GM12878 (cell line): ENCODE results near the gene TFF1. TPM values are rescaled to one million over a fixed set of nuclear protein-coding genes. Genes with fewer than 3 reads are reported as not detected.

ENCODE experiments used
- ATAC-seq: fragments of 200-7000 bp; cut with Tn5 transposase; 3 replicates; pipeline ENCODE4 v1.9.1; 2020; ENCODE audit warnings: mild to moderate bottlenecking, moderate library complexity
- BruUV-seq: library from RNA; stranded (reverse); fragments of 400-500 nt; replicated peaks from 2 replicates; lab custom pipeline; 2021; lab: Mats Ljungman, UMichigan
- CTCF ChIA-PET: fragments of 300-600 bp; sonication (Branson Sonifier 250); formaldehyde crosslinking; extraction: SDS; loops from one replicate; lab custom pipeline; 2021; ENCODE audit warnings: inconsistent platforms; lab: Yijun Ruan, JAX
- POLR2A ChIA-PET: fragments of 350-600 bp; formaldehyde crosslinking; extraction: SDS; loops from one replicate; lab custom pipeline; 2021; ENCODE audit warnings: inconsistent platforms; lab: Charles Lee
- RAD21 ChIA-PET: fragments of 300-600 bp; sonication (Branson Sonifier 250); formaldehyde crosslinking; loops from one replicate; lab custom pipeline; 2023; ENCODE audit warnings: antibody characterized with exemption; ENCODE audit not compliant: unreplicated experiment; lab: Charles Lee
- SMC1A ChIA-PET: fragments of 300-600 bp; sonication (Branson Sonifier 250); formaldehyde crosslinking; loops from one replicate; lab custom pipeline; 2023; ENCODE audit not compliant: unreplicated experiment, uncharacterized antibody; lab: Charles Lee
- DNase-seq: peaks from one replicate; pipeline ENCODE4 v3.0.0-alpha.2; 2011; ENCODE audit warnings: low read depth, low spot score
- FAIRE-seq: peaks from 3 replicates; lab custom pipeline; 2011; peaks lifted over from hg19 to GRCh38; lab: Jason Lieb, UNC
- H2AFZ ChIP-seq: 2 replicates; pipeline ENCODE4 v1.6.0; 2011; ENCODE audit warnings: low read depth, low read length, control low read depth; ENCODE audit not compliant: control insufficient read depth
- H3K27ac ChIP-seq: 2 replicates; pipeline ENCODE4 v1.5.1; 2011; ENCODE audit warnings: control low read depth; ENCODE audit not compliant: control insufficient read depth, insufficient read depth
- H3K27me3 ChIP-seq, 2 experiments: replicated peaks in 1 of 2; 2 replicates each; pipeline versions ENCODE4 v1.6.0 to v1.6.1; 2011; ENCODE audit warnings: low read length in 1 of 2; ENCODE audit not compliant: control insufficient read depth in 2 of 2, insufficient read depth in 2 of 2
- H3K36me3 ChIP-seq, 2 experiments: 2 replicates each; pipeline ENCODE4 v1.5.1; 2011; ENCODE audit warnings: low read length in 1 of 2; ENCODE audit not compliant: control insufficient read depth in 2 of 2, insufficient read depth in 2 of 2
- H3K4me1 ChIP-seq: 2 replicates; pipeline ENCODE4 v1.6.1; 2011; ENCODE audit warnings: mild to moderate bottlenecking, low read length, moderate library complexity, mixed read lengths; ENCODE audit not compliant: control insufficient read depth, insufficient read depth
- H3K4me2 ChIP-seq: 2 replicates; pipeline ENCODE4 v1.6.0; 2011; ENCODE audit warnings: control low read depth; ENCODE audit not compliant: control insufficient read depth, insufficient read depth
- H3K4me3 ChIP-seq: fragments of 200-600 bp; sonication (generic); 2 replicates; pipeline ENCODE4 v1.5.1; 2016
- H3K79me2 ChIP-seq: 2 replicates; pipeline ENCODE4 v1.6.0; 2011; ENCODE audit warnings: low read length; ENCODE audit not compliant: control insufficient read depth, insufficient read depth
- H3K9ac ChIP-seq: 2 replicates; pipeline ENCODE4 v1.8.0; 2011; ENCODE audit warnings: low read length, control low read depth, mixed read lengths; ENCODE audit not compliant: control insufficient read depth, insufficient read depth
- H3K9me3 ChIP-seq: replicated peaks from 3 replicates; pipeline ENCODE4 v1.5.1; 2011; ENCODE audit warnings: mild to moderate bottlenecking, low read length; ENCODE audit not compliant: control insufficient read depth, insufficient read depth
- H4K20me1 ChIP-seq: 2 replicates; pipeline ENCODE4 v1.6.0; 2011; ENCODE audit not compliant: control insufficient read depth, insufficient read depth
- ATF3 ChIP-seq: IDR thresholded peaks from 2 replicates; pipeline ENCODE4 v1.6.1; 2011; ENCODE audit warnings: low read depth, mild to moderate bottlenecking, low read length, moderate library complexity, borderline replicate concordance; ENCODE audit errors: extremely low read depth
- BRCA1 ChIP-seq: IDR thresholded peaks from 2 replicates; pipeline ENCODE4 v1.6.1; 2011; ENCODE audit warnings: low read depth, low read length, improper control_type of control experiment
- CBX3 ChIP-seq: fragments of 200-600 bp; sonication (generic); IDR thresholded peaks from 2 replicates; pipeline ENCODE4 v1.6.1; 2016; ENCODE audit warnings: low read depth, borderline replicate concordance
- CEBPB ChIP-seq, 2 experiments: fragments of 150-350 bp in 1 of 2; IDR thresholded peaks; 2 replicates each; pipeline ENCODE4 v1.6.1; 2012 to 2014; ENCODE audit warnings: low read depth in 2 of 2, low read length in 2 of 2, borderline replicate concordance in 1 of 2, inconsistent platforms in 1 of 2
- EED ChIP-seq: sonication (generic); IDR thresholded peaks from 2 replicates; pipeline ENCODE4 v1.6.1; 2016; ENCODE audit warnings: antibody characterized with exemption, low read depth
- FOXK2 ChIP-seq: fragments of 450-650 bp; IDR thresholded peaks from 2 replicates; pipeline ENCODE4 v1.6.1; 2017; ENCODE audit warnings: mild to moderate bottlenecking, moderate library complexity
- FOXM1 ChIP-seq: IDR thresholded peaks from 2 replicates; pipeline ENCODE4 v1.6.1; 2012; ENCODE audit warnings: low read depth, mild to moderate bottlenecking, inconsistent platforms, low read length, moderate library complexity
- GABPA ChIP-seq: IDR thresholded peaks from 2 replicates; pipeline ENCODE4 v1.6.1; 2014; ENCODE audit warnings: antibody characterized with exemption, low read depth, mild to moderate bottlenecking, inconsistent platforms
- KDM1A ChIP-seq: fragments of 200-600 bp; sonication (generic); IDR thresholded peaks from 2 replicates; pipeline ENCODE4 v1.6.1; 2016; ENCODE audit warnings: borderline replicate concordance
- POLR2AphosphoS5 ChIP-seq: IDR thresholded peaks from 2 replicates; pipeline ENCODE4 v1.6.1; 2011; ENCODE audit warnings: mild to moderate bottlenecking, low read length, inconsistent platforms
- ZBED1 ChIP-seq: IDR thresholded peaks from 2 replicates; pipeline ENCODE4 v1.6.1; 2016; ENCODE audit warnings: borderline replicate concordance
- WGBS: methylation state at CpG from one replicate; pipeline ENCODE4 v1.1.6; 2016; ENCODE audit warnings: low lambda C conversion rate; ENCODE audit not compliant: insufficient replicate concordance, insufficient coverage; ENCODE audit errors: missing lambda C conversion rate; 5-methylcytosine and 5-hydroxymethylcytosine counted together
- in situ Hi-C: fragments of 300-500 bp; cut with MboI; formaldehyde crosslinking; loops from 9 replicates; pipeline ENCODE4 v1.14.3; 2018; ENCODE audit warnings: mixed read lengths
- intact Hi-C: fragments of 100-400 bp; cut with micrococcal nuclease; formaldehyde crosslinking; loops from one replicate; pipeline ENCODE4 v1.14.2; 2022; ENCODE audit not compliant: unreplicated experiment
- polyA plus RNA-seq, 11 experiments: library from polyadenylated mRNA; depleted of rRNA in 4 of 11; unstranded in 6 of 11; stranded (reverse) in 5 of 11; fragments of >200 nt; fragmentation: Nextera tagmentation in 4 of 11; fragmentation: Illumina TruSeq in 1 of 11; extraction: Ambion mirVana in 4 of 11; extraction: Trizol in 1 of 11; gene quantifications; 1 replicate in 1 of 11; 2 replicates in 10 of 11; pipeline versions ENCODE4 v1.2.1 to v1.2.3, GENCODE V29; 2011 to 2016; ENCODE audit warnings: inconsistent platforms in 2 of 11, missing spikeins in 2 of 11, low read depth in 1 of 11
- total RNA-seq, 4 experiments: library from RNA; depleted of rRNA in 3 of 4; stranded (reverse); fragments of >200 nt in 3 of 4; fragmentation: Illumina TruSeq in 1 of 4; extraction: Trizol in 1 of 4; gene quantifications; 2 replicates each; pipeline versions ENCODE4 v1.2.1 to v1.2.3, GENCODE V29; 2013 to 2021
- TF ChIP-seq, protein P1 (sequence below): fragments of 450-650 bp; IDR thresholded peaks from 2 replicates; pipeline ENCODE4 v1.6.1; 2018; ENCODE audit warnings: mild to moderate bottlenecking, low read depth, moderate library complexity; ENCODE audit not compliant: partially characterized antibody
- TF ChIP-seq, protein P2 (sequence below): fragments of 450-650 bp; IDR thresholded peaks from 2 replicates; pipeline ENCODE4 v1.6.1; 2017; ENCODE audit warnings: mild to moderate bottlenecking, low read depth, inconsistent platforms; ENCODE audit not compliant: poor library complexity, severe bottlenecking

The TFF1 gene
- total and polyA plus RNA-seq, 10 of the 15 experiments (the other 5 are each of a cell fraction or from before 2014, with no cell fraction given), result 0.13 TPM; not detected in 9

DNA sequence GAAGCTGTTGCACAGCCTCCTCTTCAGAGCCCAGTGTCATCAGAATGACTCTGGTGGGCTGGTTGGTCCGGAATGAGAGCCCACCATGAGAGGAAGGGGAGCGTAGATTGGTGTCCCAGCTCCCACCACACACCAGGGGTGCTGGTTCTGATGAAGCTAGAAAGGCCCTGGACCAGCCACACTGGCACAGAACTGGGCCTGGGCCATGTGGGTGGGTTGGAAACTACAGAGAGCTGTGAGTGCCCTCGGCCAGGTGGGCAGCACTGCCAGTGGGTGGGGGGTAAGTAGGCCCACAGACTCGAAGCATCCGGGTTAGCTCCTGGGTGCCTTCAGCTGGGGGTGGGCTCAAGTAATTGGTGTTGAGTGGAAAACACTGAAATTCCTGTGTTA, 11.6 kb upstream of the TFF1 start (continued):
- no peak for TF ChIP-seq POLR2AphosphoS5
- TF ChIP-seq BRCA1, result no peak

DNA sequence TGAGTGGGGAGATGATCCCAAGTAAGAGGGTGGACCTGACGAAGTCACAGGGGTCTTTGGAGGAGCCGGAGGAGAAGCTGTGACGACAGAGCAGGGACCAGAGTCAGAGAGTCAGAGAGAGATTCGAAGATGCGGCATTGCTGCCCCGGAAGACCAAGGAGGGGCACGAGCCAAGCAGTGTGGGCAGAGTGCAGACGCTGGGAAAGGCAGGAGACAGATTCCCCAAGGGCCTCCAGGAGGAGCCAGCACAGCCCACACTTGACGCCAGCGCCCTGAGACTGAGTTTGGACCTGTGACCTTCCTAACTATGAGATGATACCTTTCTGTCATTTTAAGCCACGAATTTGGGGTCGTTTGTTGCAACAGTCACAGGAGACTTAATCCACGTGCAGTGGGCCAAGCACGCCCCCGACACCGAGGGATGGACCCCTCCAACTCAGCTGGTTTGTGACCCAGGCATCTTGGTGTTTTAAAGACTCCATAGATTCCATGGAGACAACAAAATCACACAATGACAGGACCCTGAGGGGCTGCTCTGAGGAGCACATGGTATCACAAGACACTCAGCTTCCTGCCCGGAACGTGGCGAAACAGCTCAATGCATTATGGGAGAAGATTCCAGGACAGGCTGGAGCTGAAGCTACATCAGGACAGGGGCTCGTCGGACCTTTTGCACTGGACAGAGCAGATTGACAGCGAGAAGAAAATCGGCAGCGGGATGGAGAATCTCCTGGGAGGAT, 11.0 kb upstream of the TFF1 start:
- POLR2A ChIA-PET, result interaction anchor here (0.6 to 0.9 kb wide), 2 partner anchors 24 to 64 kb away, joined by 5 read pairs; no protein-coding TSS in a partner anchor

More for the DNA sequence above, 11.0 kb upstream of the TFF1 start:
- intact Hi-C loops (loop anchor here (5.0 kb wide), 1 partner anchor 65 kb away; no protein-coding TSS in a partner anchor), in situ Hi-C loops (loop anchor here (5.0 kb wide), 1 partner anchor 70 kb away; no protein-coding TSS in a partner anchor)
- ChIA-PET SMC1A (interaction anchor here (0.7 to 1.6 kb wide), 6 partner anchors 10 to 161 kb away, joined by 3 to 6 read pairs (median 4); no protein-coding TSS in a partner anchor), CTCF (interaction anchor here (0.6 to 3.8 kb wide), 7 partner anchors 11 to 224 kb away, joined by 3 to 15 read pairs (median 5); no protein-coding TSS in a partner anchor)
- Histone ChIP-seq H3K36me3 (no peaks in the 10 kb centered on the region), H3K4me3 (no peak overlapping the region), H4K20me1 (no peaks in the 10 kb centered on the region), H3K9ac (no peak overlapping the region), H2AFZ (no peak overlapping the region), H3K4me1 (no peaks in the 10 kb centered on the region), H3K79me2 (no peaks in the 10 kb centered on the region), H3K27me3 (no peaks in the 10 kb centered on the region), H3K27ac (no peak overlapping the region)
- DNase-seq (no peak), FAIRE-seq (no peak)
- TF ChIP-seq BRCA1 (no peak), FOXM1 (no peak), EED (no peak), ZBED1 (no peak), CBX3 (no peak), GABPA (no peak), FOXK2 (no peak), CEBPB (IDR thresholded peaks at IDR 0.05; ENCODE audit: borderline replicate concordance in 1 of 2, low read depth in 2 of 2, low read length in 2 of 2) (no peak), KDM1A (no peak), ATF3 (no peak)
- TF ChIP-seq, protein P1, sequence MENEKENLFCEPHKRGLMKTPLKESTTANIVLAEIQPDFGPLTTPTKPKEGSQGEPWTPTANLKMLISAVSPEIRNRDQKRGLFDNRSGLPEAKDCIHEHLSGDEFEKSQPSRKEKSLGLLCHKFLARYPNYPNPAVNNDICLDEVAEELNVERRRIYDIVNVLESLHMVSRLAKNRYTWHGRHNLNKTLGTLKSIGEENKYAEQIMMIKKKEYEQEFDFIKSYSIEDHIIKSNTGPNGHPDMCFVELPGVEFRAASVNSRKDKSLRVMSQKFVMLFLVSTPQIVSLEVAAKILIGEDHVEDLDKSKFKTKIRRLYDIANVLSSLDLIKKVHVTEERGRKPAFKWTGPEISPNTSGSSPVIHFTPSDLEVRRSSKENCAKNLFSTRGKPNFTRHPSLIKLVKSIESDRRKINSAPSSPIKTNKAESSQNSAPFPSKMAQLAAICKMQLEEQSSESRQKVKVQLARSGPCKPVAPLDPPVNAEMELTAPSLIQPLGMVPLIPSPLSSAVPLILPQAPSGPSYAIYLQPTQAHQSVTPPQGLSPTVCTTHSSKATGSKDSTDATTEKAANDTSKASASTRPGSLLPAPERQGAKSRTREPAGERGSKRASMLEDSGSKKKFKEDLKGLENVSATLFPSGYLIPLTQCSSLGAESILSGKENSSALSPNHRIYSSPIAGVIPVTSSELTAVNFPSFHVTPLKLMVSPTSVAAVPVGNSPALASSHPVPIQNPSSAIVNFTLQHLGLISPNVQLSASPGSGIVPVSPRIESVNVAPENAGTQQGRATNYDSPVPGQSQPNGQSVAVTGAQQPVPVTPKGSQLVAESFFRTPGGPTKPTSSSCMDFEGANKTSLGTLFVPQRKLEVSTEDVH, result no peak
- TF ChIP-seq, protein P2, sequence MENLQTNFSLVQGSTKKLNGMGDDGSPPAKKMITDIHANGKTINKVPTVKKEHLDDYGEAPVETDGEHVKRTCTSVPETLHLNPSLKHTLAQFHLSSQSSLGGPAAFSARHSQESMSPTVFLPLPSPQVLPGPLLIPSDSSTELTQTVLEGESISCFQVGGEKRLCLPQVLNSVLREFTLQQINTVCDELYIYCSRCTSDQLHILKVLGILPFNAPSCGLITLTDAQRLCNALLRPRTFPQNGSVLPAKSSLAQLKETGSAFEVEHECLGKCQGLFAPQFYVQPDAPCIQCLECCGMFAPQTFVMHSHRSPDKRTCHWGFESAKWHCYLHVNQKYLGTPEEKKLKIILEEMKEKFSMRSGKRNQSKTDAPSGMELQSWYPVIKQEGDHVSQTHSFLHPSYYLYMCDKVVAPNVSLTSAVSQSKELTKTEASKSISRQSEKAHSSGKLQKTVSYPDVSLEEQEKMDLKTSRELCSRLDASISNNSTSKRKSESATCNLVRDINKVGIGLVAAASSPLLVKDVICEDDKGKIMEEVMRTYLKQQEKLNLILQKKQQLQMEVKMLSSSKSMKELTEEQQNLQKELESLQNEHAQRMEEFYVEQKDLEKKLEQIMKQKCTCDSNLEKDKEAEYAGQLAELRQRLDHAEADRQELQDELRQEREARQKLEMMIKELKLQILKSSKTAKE, result no peak
- TF ChIP-seq, all 136 proteins: peak for 0
- Histone ChIP-seq H3K9me3 (peaks cover under 1% of the 10 kb centered on the region; the same call in 2 of the 3 replicates), H3K4me2 (no peak overlapping the region)
- ATAC-seq, result no peak
- BruUV-seq, result no TSS peak
- RAD21 ChIA-PET, result interaction anchor here (1.5 to 1.6 kb wide), 2 partner anchors 10 to 16 kb away, joined by 4 read pairs; partner anchors contain the start of gene TFF1
- WGBS, result 51% methylated on average over 24 of the region's 24 CpGs
